G401 (cell line): ENCODE results near the gene NR2F2. TPM values are rescaled to one million over a fixed set of nuclear protein-coding genes. Genes with fewer than 3 reads are reported as not detected.

Experiments used
- DNase-seq: peaks from one replicate; pipeline ENCODE4 v3.0.0-alpha.2; 2015; ENCODE audit warnings: low spot score
- in situ Hi-C: cut with HindIII; loops from 2 replicates; pipeline ENCODE4 v1.10.0; 2016; ENCODE audit warnings: low sequenced_read_pairs, mixed read lengths
- total RNA-seq: library from RNA; depleted of rRNA; stranded (reverse); fragments of >200 nt; shearing (Covaris generic); gene quantifications from 2 replicates; pipeline ENCODE4 v1.2.3, GENCODE V29; 2014

NR2F2 gene
- total RNA-seq, 1 experiment from 2014 or later, result 2.3 TPM

DNA sequence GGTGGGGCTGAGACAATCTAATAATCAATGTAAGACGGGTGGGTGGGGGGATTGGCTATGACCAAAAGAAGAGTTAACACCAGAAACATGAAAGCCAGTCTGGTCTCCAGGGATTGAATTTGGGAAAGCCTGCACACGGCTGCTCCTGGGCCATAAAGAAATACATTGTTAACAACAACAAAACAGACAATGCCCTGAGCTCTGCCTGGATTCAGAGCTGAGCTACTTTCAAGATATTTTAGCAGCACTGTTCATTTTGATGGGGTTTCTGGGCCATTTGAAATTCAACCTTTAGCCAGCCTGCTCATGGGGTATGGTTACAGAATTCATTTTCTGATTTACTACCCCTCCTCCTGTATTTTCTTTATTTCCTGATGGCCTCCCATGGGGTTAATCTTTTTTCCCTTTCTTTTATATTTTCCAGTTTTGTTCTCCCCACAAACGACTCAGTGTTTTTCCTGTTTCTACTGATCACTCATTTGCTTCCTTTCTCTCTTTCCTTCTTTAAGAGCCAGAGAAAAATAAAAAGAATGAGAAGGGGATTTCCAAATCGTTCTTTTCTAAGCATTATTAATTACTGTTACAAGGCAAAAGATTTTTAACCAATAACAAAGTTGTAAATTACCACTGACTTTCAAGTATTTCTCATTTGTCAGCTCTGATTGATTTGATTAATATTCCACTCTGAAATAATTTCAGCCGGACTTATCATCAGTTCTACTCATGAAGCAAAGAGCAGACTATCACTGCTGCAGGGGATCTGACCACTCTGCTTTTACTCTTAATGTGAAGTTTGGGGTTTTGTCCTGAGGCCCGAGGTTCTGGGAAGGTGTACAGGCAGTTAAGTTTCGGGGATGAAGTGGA lies 19.6 kb downstream of the NR2F2 start:
- DNase-seq, result no peak
- in situ Hi-C loops, result no loop called here

DNA sequence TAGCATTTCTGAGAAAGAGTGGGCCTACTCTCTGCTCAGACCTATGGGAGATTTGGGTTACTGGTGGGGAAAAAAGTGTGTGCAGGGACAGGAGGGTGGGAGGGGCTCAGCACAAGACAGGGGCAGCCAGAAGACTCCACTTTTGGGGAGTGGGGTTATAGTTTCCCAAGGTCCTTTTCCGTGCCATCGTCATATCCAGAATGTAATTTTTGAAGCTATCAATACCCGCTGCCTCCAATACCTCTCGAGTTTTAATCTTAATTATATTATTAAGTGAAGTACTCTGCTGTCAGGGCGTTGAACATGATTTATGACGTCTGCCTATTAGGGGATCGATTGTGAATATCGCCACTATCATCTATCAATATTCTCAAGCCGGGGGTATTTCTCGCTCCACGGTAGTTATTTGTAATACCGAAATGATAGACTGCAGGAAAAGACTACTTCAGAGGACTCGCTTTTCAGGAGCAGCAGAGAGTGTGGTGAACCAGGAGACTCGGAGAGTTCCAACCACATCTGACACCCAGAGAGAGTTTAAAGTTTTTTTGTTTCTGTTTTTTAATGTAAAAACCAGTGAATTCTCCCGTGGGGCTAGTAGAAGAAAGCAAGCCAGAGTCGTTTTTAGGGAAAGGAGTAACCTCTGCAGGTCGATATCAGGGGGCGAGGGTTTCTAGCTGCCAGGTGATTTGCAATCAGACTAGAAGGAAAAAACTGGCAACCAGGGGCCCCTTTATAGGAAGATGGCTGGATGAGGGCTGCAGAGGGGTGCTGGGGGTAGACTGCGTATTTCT lies 20.6 kb downstream of the NR2F2 start:
- in situ Hi-C loops, result no loop called here
- DNase-seq, result no peak

DNA sequence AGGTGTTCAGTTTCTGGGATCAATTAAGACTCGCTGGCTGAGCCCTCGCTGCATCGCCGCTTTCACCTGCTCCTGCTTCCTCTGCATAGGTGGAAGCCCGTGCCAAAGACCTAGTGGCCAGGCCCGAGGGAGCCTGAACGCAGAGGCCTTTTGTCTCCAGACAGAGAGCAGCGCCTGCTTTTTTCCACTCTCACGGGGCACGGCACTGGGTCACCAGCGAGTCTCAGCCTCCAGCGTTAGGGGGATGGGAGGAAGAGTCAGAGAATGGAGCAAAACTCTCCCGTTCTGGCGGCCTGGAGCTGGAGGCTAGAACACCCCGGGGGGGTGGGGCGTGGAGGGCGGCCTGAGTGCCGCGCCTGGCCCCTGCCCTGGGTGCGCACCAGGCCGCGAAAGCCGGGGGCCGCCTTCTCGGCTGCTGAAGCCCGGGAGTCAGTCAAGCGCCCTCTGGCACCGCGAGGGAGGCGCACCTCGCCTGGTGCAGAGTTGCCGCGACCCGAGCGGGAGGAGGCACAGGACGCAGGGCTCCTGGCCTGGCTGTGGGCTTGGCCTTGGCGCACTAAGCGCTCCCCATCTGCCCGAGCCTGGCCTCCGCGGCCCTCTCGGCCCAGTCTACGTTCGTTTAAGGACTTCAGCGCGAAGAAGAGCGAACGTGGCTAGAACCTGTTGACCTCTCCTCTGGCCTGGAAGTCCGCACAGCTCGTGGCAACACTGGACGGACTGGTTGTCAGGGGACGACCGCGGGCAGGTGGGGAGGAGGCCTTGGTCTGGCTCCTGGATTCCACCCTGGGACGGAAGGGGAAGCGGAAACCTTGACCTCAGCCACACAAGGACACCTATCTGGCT lies 21.5 kb downstream of the NR2F2 start:
- in situ Hi-C loops, result no loop called here
- no peak for DNase-seq

DNA sequence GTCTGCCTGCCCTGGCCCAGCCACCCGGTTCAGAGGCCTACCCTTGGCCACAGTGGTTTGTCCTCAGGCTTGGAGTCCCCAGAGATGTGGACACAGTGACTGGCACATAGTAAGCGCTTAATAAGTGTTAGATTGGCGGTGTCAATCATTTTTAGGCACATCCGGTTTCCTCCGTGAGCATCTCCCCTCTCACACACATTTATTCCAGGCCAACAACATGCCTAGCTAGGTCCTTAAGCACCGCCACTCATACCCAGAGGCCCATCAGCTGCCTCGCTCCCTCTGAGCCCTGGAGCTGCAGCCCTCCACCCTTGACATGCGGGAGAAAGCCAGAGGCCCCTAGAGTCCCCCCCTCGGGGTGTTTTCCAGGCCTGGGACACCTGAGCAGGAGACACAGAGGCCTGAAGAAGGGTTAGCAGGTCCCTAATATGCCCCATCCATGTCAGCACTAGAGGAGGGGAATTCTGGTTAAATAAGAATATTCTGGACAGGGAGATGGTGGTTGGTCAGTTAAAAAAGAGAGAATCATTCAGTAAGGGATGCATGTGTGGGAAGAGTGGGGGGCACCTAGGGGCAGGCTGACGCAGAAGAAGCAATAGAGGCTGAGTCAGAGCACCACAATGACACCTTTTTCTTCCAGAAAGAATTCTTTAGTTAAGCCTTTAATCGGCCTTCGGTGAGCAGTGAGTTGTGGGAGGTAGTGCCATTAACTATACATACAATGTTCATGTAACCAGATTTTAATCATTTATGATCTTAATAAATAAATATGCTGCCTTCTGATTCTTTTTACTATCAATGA lies 22.3 kb downstream of the NR2F2 start:
- no peak for DNase-seq
- in situ Hi-C loops, result no loop called here

DNA sequence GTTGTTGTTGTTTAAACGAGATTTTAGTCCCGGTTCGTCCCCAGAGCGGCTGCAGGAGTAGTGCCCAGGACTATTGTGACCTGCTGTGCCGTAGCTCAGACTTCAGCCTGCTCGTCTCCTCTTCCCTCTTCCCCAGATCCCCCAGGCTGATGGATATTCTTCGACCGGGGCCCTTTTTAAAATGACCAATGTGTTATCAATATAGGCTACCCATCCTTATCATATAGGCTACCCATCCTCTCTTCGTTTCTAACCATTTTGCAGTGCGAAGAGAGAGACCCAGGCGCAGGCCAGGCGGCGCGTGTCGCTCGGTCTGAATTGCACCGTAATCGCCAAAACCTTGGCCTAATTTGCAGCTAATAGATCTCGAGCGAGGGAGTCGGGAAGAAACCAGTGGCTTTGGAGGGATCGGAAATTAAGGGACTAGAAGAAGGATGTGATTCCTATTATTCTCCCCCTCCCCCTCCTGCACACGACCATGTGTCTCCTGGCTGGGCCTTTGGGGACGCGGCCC lies 23.0 kb downstream of the NR2F2 start:
- in situ Hi-C loops, result no loop called here
- no peak for DNase-seq

DNA sequence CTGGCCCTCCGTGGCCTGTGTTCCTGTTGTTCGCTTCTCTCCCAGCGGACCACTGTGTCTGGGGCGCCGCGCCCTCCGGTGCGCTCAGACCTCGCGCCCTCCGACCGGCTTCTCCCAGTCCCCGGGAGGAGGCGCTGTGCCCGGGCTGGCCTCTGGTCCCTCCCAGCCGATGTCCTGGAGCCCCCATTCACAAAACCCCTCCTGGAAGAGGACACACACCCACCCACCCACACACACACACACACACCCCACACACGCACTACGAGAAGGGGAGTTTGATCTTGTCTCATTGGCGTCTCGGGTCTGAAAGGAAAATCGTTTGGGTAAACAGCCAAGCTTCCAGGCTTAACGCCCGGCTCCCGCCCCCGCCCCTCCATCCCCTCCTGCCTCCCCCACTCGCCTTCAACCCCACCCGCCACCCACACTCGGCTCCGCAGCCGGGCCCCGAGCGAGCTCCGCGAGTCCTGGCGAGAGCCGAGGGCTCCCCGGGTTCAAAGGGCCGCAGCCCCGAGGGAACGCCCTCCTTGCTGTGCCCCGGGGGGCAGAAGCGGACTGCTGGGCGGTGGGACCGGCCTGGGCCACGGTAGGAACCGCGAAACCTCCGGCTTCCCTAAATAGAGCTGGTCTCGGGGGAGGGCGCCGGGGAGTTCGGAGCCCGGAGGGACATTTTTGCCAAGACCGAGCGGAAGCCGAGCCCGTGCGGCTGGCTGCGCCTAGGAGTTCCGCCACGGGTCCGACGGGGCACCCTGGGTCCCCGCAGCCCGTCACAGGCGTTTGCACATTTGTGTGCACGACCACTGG lies 23.6 kb downstream of the NR2F2 start:
- in situ Hi-C loops, result no loop called here
- DNase-seq, result no peak

DNA sequence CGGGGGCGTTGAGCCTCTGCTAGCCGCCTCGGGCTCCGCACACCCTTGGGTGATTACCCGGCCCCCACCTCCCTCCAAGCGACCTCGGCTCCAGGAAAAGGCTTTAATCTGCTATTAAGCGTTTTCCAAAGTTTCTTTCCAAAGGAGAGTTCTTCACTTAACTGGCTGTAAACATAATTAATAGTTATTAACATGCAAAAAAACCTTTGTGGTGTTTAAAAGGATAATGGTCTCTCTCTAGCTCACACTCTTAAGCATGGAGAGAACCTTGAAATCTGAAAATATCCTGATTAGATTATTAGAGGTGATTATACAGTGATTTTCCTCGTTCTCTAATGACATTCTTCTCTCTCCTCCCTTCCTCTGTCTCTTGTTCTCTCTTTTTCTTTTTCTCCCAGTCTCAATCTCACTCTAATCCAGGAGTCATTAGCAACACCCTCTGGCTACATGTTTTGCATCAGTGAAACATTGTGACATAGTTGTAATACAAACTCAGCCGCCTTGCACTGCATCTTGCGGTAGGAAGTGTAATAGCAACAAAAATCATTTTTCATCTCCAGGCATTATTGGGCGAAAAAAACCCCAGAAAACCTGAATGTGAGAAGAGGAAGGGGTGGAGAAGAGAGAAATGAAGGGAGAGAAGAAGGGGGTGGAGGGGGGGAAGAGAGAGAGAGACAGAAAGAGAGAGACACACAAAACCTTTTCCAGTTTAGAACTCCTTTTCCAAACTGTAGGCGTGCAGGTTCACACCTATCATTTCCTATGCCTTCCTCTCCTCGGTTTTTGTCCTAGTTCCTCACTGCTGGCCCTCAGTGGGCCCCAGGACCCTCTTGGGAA lies 24.4 kb downstream of the NR2F2 start:
- in situ Hi-C loops, result no loop called here
- DNase-seq, result peak; percentile 21

DNA sequence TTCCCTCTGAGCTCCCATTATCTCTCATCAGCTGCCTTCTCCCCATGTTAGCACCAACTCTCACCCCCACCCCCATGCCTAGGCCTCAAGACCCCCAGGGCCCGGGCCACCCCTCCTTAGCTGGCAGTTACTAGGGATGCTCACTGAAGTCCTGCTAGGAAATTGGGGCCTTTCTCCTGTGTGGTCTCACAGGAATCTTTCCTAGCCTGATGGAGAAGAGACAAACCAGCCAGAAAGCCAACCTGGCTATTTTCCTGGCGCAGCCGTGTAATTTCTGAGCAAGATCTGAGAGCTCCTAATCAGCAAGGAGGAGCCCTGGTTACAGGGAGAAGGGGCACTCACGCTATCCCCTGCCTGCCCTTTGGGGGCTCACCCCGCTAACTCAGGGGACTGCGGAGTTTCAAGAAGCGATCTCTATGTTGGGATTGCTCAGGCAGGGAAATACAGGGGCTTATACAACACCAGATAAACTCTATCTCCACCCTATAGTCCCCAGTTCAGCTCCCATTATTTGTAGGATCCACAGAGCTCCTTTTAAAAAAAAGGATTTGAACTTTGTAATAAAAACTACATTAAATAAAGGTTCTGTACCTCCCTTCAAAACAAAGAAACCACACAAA lies 25.2 kb downstream of the NR2F2 start:
- in situ Hi-C loops, result no loop called here
- DNase-seq, result no peak

DNA sequence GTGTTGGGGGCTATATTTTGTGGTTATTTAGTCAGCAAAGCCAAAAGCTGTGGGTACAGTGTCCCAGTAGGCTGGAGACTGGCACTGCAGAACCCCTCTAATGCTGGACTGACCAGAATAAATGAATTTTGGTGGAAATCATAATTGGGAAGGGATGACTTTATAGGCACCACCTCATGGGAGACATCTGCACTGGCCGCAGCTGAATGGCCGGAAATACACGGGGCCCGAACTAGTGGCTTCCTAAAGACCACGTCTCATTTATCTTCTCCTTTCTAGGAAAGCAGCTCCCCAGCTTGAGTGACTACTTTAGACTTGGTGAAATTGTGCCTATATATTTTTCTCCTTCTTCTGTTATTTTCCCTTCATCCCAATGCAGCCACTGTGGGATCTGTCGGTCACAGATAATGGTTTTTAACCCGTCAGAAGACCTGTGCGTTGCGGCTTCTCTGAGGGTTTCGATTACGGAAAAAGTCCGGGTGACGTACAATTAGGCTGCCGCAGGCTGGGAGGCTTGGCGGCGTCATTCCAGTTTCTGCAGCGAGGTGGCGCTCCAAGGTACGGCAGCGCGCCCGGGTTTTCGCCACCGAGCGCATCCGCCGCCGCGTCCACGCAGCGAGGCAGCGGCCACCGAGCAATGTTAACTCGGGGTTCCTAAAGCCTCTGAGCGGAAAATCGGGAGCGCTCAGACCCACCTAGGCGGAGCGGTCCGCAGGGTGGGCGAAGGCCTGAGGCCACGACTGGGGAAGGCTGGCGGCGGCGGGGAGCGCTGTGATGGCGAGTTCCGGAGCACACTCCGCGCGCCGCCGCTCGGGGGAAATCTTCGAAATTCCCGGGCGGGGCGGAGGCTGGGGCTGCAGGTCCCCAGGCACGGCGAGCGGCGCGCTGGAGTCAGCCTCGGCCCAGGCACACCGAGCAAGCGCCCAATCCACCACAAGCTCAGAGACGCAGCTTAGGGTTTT lies 26.3 kb downstream of the NR2F2 start:
- in situ Hi-C loops, result no loop called here
- DNase-seq, result peak; percentile 67

DNA sequence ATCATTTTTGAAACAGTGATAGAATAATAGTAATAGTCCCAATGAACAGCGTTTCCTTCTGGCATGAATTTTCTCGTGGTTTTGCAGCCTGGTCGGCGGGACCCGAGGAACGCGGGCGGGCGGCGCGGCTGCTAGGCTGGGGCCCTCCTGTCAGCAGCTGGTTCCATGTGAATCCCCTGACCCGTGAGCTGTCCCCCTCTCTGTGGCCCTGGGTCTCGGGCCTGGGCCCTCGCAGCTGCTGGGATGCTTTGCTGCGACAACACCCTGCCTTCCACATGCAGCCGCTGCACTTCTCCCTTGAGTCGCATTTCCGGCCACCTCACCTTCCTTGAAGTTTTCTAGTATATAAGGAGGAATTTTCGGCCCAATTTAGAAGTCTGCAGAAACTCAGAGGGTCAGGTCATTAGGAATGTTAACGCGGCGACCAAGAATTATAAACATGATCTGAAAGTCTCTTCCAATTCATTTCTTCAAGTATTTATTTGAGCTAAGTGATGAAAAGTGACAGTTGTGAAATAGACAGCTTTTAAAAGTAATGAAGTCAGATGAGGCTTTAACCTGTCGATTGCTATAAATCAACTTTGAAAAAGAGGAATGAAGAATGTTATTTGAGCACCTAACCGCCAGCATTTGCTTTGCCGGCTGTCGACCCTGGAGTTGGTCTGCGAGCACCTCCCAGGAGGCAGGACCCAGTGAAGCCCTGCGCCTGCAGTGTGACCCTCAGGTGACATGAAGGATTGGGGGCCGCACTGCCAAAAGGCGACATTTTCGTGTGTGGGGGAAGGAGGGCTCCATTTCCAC lies 27.7 kb downstream of the NR2F2 start:
- no peak for DNase-seq
- in situ Hi-C loops, result no loop called here

DNA sequence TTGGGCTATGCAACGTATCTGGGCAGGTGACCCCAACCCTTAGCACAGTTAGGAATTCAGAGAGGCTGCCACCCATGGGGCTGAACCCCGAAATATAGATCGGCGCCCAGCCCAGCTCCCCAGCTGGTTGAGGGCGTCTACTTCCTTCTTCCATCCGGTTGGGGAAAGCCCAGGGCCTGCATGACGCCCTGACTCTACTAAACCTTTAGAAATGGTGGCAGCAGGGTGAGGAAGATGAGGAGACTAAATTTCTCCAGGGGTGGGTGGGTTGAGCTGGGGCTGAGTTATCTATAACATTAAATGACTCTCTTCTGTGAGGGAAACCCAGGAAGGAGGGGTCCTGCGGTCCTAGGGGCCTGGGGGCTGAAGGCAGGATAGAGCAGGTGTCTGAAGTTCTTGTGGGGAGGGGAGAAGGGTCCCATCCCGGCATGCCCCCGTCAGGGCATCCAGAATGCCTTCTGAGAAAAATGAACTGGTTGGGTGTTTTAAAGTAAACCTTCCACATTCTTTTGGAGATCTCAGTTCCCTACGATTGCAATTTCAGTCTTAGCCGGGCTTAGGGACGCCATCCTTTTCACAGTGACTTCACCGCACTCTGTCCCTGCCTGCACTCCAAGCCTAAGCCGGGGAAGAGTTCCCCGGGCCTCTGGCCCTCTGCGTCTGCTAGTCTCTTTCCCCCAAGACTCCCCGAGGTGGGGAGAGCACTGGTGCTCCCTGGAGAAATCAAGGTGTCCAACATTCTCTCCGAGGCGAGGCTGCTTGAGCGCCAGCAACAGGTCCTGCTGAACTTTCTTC lies 28.5 kb downstream of the NR2F2 start:
- no peak for DNase-seq
- in situ Hi-C loops, result no loop called here

DNA sequence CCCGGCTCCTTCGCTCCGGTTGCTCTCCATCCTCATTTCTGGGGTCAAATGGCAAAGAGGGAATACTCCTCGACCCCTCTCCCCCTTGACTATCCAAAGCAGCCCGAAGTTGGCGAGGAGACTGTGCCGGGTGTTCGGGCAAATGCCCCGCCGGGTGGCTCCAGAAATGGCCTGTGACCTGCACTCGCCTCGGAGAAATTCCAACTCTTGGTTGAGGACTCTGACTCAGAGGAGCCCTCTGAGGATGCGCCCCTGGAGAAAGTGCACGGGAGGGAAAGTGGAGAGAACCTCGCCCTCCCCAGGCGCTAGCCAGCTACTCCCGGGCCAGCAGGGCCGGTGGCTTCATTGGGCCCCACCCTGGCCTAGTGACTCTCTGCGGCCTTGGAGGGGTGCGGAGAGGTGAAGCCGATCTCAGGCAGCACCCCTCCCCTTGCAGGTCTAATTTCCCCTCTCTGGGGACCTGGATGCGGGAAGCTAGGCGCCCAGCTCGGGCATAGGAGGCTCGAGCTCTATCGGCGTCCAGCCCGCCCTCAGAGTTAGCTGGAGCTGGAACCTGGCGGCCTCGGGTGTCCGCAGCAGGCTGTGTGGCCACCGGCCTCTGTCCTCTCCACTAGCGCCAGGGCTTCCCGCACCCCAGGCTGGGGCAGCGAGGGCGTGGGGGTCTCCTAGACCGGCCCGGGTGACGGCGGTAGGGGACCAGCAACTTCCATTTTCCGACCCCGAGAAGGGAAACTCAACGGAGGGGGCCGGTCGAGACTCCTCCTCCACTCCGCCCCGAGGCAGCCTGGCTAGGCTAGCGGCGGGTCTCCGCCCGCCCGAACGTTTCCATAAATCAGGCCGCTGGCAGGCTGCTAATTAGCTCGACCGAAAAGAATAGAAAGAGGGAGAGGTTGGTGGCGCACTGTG lies 29.4 kb downstream of the NR2F2 start:
- in situ Hi-C loops, result no loop called here
- no peak for DNase-seq
